Fibroblast of upper back skin (primary cell): ENCODE measurements around the gene DDX25.
"Not testable (repeated sequence)": the region's sequence is repeated elsewhere in the genome, so short reads cannot be mapped to it uniquely, and the experiment has no call there.

ENCODE experiments used
- DNase-seq: peaks from one replicate; pipeline ENCODE4 v3.0.0-alpha.2; 2013

DDX25 gene

GRCh38 chr11:125910226-125910849, 6.0 kb downstream of the DDX25 start:
- DNase-seq: no peak

- DNase-seq: not testable (repeated sequence)
Measured at GRCh38 chr11:125914601-125915000, 10.3 kb downstream of the DDX25 start.

- no peak for DNase-seq
Measured at GRCh38 chr11:125916683-125917347, 12.5 kb downstream of the DDX25 start.

GRCh38 chr11:125918140-125918840, 14.0 kb downstream of the DDX25 start:
- no peak for DNase-seq

GRCh38 chr11:125921042-125921441, 16.7 kb downstream of the DDX25 start:
- no peak for DNase-seq

- DNase-seq: no peak
Measured at GRCh38 chr11:125922156-125922555, 17.8 kb downstream of the DDX25 start.

- peak; percentile 66 for DNase-seq
Measured at GRCh38 chr11:125923012-125923579, 18.8 kb downstream of the DDX25 start.

GRCh38 chr11:125923633-125924032, 19.3 kb downstream of the DDX25 start:
- no peak for DNase-seq

- no peak for DNase-seq
Measured at GRCh38 chr11:125924384-125925007, 20.2 kb downstream of the DDX25 start.

- no peak for DNase-seq
Measured at GRCh38 chr11:125925247-125925740, 21.0 kb downstream of the DDX25 start.

GRCh38 chr11:125925804-125926203, 21.5 kb downstream of the DDX25 start:
- DNase-seq: no peak

- DNase-seq: no peak
Measured at GRCh38 chr11:125926682-125927081, 22.4 kb downstream of the DDX25 start.

GRCh38 chr11:125929445-125930075, 25.3 kb downstream of the DDX25 start:
- DNase-seq: no peak

GRCh38 chr11:125930076-125930450, 25.8 kb downstream of the DDX25 start:
- no peak for DNase-seq

- no peak for DNase-seq
Measured at GRCh38 chr11:125931116-125931515, 26.8 kb downstream of the DDX25 start.

- DNase-seq: no peak
Measured at GRCh38 chr11:125931668-125932067, 27.4 kb downstream of the DDX25 start.

- no peak for DNase-seq
Measured at GRCh38 chr11:125932301-125932700, 28.0 kb downstream of the DDX25 start.

- DNase-seq: no peak
Measured at GRCh38 chr11:125933030-125933813, 28.9 kb downstream of the DDX25 start.

GRCh38 chr11:125934473-125934872, 30.2 kb downstream of the DDX25 start:
- DNase-seq: no peak

GRCh38 chr11:125935056-125935455, 30.7 kb downstream of the DDX25 start:
- no peak for DNase-seq

GRCh38 chr11:125935618-125936199, 31.4 kb downstream of the DDX25 start:
- peak; percentile 75 for DNase-seq
